H9 (cell line): Measurements from ENCODE around the gene CCDC12. TPM values are rescaled to one million over a fixed set of nuclear protein-coding genes. Genes with fewer than 3 reads are reported as not detected.
A peak's percentile ranks its signal among the peaks of the same experiment; 100 is the strongest.

Experiments
- DNase-seq: peaks from one replicate; pipeline ENCODE4 v3.0.0-alpha.2; 2017
- H2AFZ ChIP-seq: one replicate; pipeline ENCODE4 v1.6.1; 2013; ENCODE audit warnings: mild to moderate bottlenecking, low read length, control low read depth, moderate library complexity
- H2AK5ac ChIP-seq: 2 replicates; pipeline ENCODE4 v1.6.1; 2013; ENCODE audit warnings: low read length, control low read depth, mixed read lengths; ENCODE audit not compliant: insufficient read length
- H2BK120ac ChIP-seq: one replicate; pipeline ENCODE4 v1.6.1; 2013; ENCODE audit warnings: low read depth, mild to moderate bottlenecking, low read length, control low read depth, inconsistent platforms; ENCODE audit not compliant: poor library complexity, severe bottlenecking
- H2BK12ac ChIP-seq: 2 replicates; pipeline ENCODE4 v1.6.1; 2013; ENCODE audit warnings: low read length, control low read depth, mixed read lengths, low read depth; ENCODE audit not compliant: insufficient read length
- H2BK15ac ChIP-seq: 2 replicates; pipeline ENCODE4 v1.6.1; 2013; ENCODE audit warnings: low read depth, low read length, control low read depth
- H2BK20ac ChIP-seq: one replicate; pipeline ENCODE4 v1.6.1; 2013; ENCODE audit warnings: low read depth, mild to moderate bottlenecking, low read length, control low read depth, inconsistent platforms; ENCODE audit not compliant: poor library complexity, severe bottlenecking
- H2BK5ac ChIP-seq: 2 replicates; pipeline ENCODE4 v1.6.1; 2013; ENCODE audit warnings: low read length, control low read depth, mixed read lengths; ENCODE audit not compliant: insufficient read length
- H3K14ac ChIP-seq: 2 replicates; pipeline ENCODE4 v1.6.1; 2013; ENCODE audit warnings: low read length, control low read depth; ENCODE audit not compliant: insufficient read depth
- H3K18ac ChIP-seq: 2 replicates; pipeline ENCODE4 v1.6.1; 2013; ENCODE audit warnings: low read depth, mild to moderate bottlenecking, mixed read lengths, low read length, control low read depth; ENCODE audit not compliant: insufficient read length
- H3K23ac ChIP-seq: 2 replicates; pipeline ENCODE4 v1.6.1; 2013; ENCODE audit warnings: low read length, control low read depth, mixed read lengths, low read depth; ENCODE audit not compliant: insufficient read length
- H3K23me2 ChIP-seq: 2 replicates; pipeline ENCODE4 v1.6.1; 2013; ENCODE audit warnings: low read depth, mild to moderate bottlenecking, mixed read lengths, low read length, control low read depth; ENCODE audit not compliant: insufficient read length, poor library complexity, severe bottlenecking
- H3K27ac ChIP-seq: 2 replicates; pipeline ENCODE4 v1.5.1; 2013; ENCODE audit warnings: low read length, control low read depth, mixed read lengths, low read depth; ENCODE audit not compliant: insufficient read length
- H3K27me3 ChIP-seq: 2 replicates; pipeline ENCODE4 v1.6.1; 2013; ENCODE audit warnings: low read length, control low read depth, inconsistent platforms; ENCODE audit not compliant: insufficient read depth
- H3K4ac ChIP-seq: 2 replicates; pipeline ENCODE4 v1.6.1; 2013; ENCODE audit warnings: low read depth, mild to moderate bottlenecking, control low read depth, inconsistent platforms, low read length, moderate library complexity
- H3K4me1 ChIP-seq: 2 replicates; pipeline ENCODE4 v1.6.1; 2013; ENCODE audit warnings: low read length, control low read depth, inconsistent platforms; ENCODE audit not compliant: insufficient read depth
- H3K4me2 ChIP-seq: 2 replicates; pipeline ENCODE4 v1.6.1; 2013; ENCODE audit warnings: low read length, control low read depth, mixed read lengths; ENCODE audit not compliant: insufficient read length, insufficient read depth
- H3K56ac ChIP-seq: 2 replicates; pipeline ENCODE4 v1.6.1; 2013; ENCODE audit warnings: low read depth, mild to moderate bottlenecking, mixed read lengths, low read length, control low read depth; ENCODE audit not compliant: insufficient read length
- H3K79me1 ChIP-seq: 2 replicates; pipeline ENCODE4 v1.6.1; 2013; ENCODE audit warnings: low read depth, mild to moderate bottlenecking, moderate library complexity, low read length, control low read depth, inconsistent platforms; ENCODE audit not compliant: insufficient read depth, poor library complexity, severe bottlenecking
- H3K79me2 ChIP-seq: 2 replicates; pipeline ENCODE4 v1.6.1; 2013; ENCODE audit warnings: low read length, control low read depth, inconsistent platforms; ENCODE audit not compliant: insufficient read depth
- H3K9ac ChIP-seq: 2 replicates; pipeline ENCODE4 v1.6.1; 2013; ENCODE audit warnings: low read length, control low read depth, mixed read lengths; ENCODE audit not compliant: insufficient read length; ENCODE audit errors: extremely low read depth
- H3K9me3 ChIP-seq: one replicate; pipeline ENCODE4 v1.6.1; 2013; ENCODE audit warnings: low read depth, low read length, inconsistent platforms; ENCODE audit not compliant: control insufficient read depth
- H3T11ph ChIP-seq: one replicate; pipeline ENCODE4 v1.6.1; 2013; ENCODE audit warnings: mild to moderate bottlenecking, low read length, control low read depth, inconsistent platforms
- H4K20me1 ChIP-seq: one replicate; pipeline ENCODE4 v1.6.1; 2013; ENCODE audit not compliant: control insufficient read depth, insufficient read length, insufficient read depth
- H4K5ac ChIP-seq: 2 replicates; pipeline ENCODE4 v1.6.1; 2013; ENCODE audit warnings: low read depth, mild to moderate bottlenecking, mixed read lengths, low read length, control low read depth; ENCODE audit not compliant: insufficient read length
- H4K8ac ChIP-seq: replicated peaks from 2 replicates; pipeline ENCODE4 v1.6.1; 2013; ENCODE audit warnings: low read length, control low read depth, mixed read lengths, low read depth; ENCODE audit not compliant: insufficient read length
- H4K91ac ChIP-seq: 2 replicates; pipeline ENCODE4 v1.6.1; 2013; ENCODE audit warnings: low read depth, mild to moderate bottlenecking, moderate library complexity, mixed read lengths, low read length, control low read depth; ENCODE audit not compliant: insufficient read length
- H3K27ac Mint-ChIP-seq, 3 experiments: 2 replicates in 2 of 3; 3 replicates in 1 of 3; pipeline ENCODE4 v1.8.0; 2020 to 2021; ENCODE audit warnings: mixed read lengths in 3 of 3, mild to moderate bottlenecking in 1 of 3, moderate library complexity in 1 of 3
- H3K27me3 Mint-ChIP-seq: 2 replicates; pipeline ENCODE4 v1.8.0; 2021; ENCODE audit warnings: low read depth, mild to moderate bottlenecking, moderate library complexity, mixed read lengths
- H3K36me3 Mint-ChIP-seq, 3 experiments: 2 replicates in 2 of 3; 3 replicates in 1 of 3; pipeline ENCODE4 v1.8.0; 2020 to 2021; ENCODE audit warnings: low read depth in 3 of 3, mixed read lengths in 3 of 3; ENCODE audit not compliant: insufficient read depth in 1 of 3
- H3K4me1 Mint-ChIP-seq, 2 experiments: 2 replicates each; pipeline ENCODE4 v1.8.0; 2020; ENCODE audit warnings: mixed read lengths in 2 of 2
- H3K4me3 Mint-ChIP-seq, 2 experiments: 2 replicates in 1 of 2; 3 replicates in 1 of 2; pipeline ENCODE4 v1.8.0; 2020 to 2021; ENCODE audit warnings: mild to moderate bottlenecking in 2 of 2, mixed read lengths in 2 of 2, moderate library complexity in 1 of 2
- H3K9me3 Mint-ChIP-seq, 2 experiments: 2 replicates in 1 of 2; 3 replicates in 1 of 2; pipeline ENCODE4 v1.8.0; 2020; ENCODE audit warnings: mild to moderate bottlenecking in 2 of 2, mixed read lengths in 2 of 2, moderate library complexity in 1 of 2
- total RNA-seq: library from RNA; stranded (reverse); gene quantifications from 2 replicates; pipeline ENCODE4 v1.2.1, GENCODE V29; 2021
- TF ChIP-seq, protein P1 (sequence below): fragments of 200-600 bp; sonication (generic); conservative IDR thresholded peaks from 3 replicates; pipeline ENCODE4 v1.8.0; 2021; ENCODE audit warnings: antibody characterized with exemption, mild to moderate bottlenecking

Gene CCDC12
- total RNA-seq, 1 experiment from 2014 or later: 54.0 TPM

DNA sequence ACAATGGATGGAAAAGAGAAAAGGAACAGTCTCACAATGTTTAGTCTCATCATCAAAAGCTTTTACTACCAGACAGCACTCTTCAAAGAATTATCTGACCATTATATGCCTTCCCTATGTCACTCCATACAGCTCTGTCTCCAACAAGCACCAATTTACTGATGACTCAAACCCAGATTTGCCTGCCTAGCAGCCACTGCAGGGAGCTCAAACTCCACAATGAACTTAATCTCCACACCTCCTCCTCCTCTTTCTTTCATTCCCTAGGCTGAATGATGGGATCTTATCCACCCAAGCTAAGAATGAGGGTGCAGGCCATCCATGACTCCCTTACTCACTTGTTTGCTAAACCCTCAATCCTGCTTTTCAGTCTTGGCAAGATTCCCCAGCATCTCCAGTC lies 48.4 kb upstream of the CCDC12 start:
- no peak overlapping the region for H3K56ac ChIP-seq
- H2BK20ac ChIP-seq: no peak overlapping the region
- H3K27ac ChIP-seq: no peak overlapping the region
- no peaks in the 10 kb centered on the region for H3K9me3 ChIP-seq
- H3K23ac ChIP-seq: no peak overlapping the region
- H2AFZ ChIP-seq: no peak overlapping the region
- H3K4me1 ChIP-seq: no peaks in the 10 kb centered on the region
- no peak overlapping the region for H2BK12ac ChIP-seq
- no peak overlapping the region for H3T11ph ChIP-seq
- H4K8ac ChIP-seq: no peak overlapping the region
- H3K18ac ChIP-seq: no peak overlapping the region
- H3K79me2 ChIP-seq: no peaks in the 10 kb centered on the region
- Mint-ChIP-seq H3K27ac (peak overlapping the region in 2 of 3 experiments; percentile 0 to 21; a peak in 5 of 7 replicates), H3K4me1 (peaks cover 16 to 17% of the 10 kb centered on the region in 2 experiments), H3K27me3 (no peaks in the 10 kb centered on the region), H3K9me3 (no peaks in the 10 kb centered on the region), H3K4me3 (no peak overlapping the region), H3K36me3 (peaks cover 2 to 22% (median 6%) of the 10 kb centered on the region in 3 experiments; a peak in 5 of 7 replicates)
- DNase-seq: no peak
- H2BK15ac ChIP-seq: no peak overlapping the region
- no peak overlapping the region for H3K9ac ChIP-seq
- H3K4ac ChIP-seq: no peak overlapping the region
- no peaks in the 10 kb centered on the region for H3K79me1 ChIP-seq
- no peak overlapping the region for H3K14ac ChIP-seq
- no peaks in the 10 kb centered on the region for H3K23me2 ChIP-seq
- no peak overlapping the region for H2AK5ac ChIP-seq
- peaks cover 2% of the 10 kb centered on the region for H4K20me1 ChIP-seq
- TF ChIP-seq, protein P1, sequence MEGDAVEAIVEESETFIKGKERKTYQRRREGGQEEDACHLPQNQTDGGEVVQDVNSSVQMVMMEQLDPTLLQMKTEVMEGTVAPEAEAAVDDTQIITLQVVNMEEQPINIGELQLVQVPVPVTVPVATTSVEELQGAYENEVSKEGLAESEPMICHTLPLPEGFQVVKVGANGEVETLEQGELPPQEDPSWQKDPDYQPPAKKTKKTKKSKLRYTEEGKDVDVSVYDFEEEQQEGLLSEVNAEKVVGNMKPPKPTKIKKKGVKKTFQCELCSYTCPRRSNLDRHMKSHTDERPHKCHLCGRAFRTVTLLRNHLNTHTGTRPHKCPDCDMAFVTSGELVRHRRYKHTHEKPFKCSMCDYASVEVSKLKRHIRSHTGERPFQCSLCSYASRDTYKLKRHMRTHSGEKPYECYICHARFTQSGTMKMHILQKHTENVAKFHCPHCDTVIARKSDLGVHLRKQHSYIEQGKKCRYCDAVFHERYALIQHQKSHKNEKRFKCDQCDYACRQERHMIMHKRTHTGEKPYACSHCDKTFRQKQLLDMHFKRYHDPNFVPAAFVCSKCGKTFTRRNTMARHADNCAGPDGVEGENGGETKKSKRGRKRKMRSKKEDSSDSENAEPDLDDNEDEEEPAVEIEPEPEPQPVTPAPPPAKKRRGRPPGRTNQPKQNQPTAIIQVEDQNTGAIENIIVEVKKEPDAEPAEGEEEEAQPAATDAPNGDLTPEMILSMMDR: no peak; the same call in 2 of the 3 replicates
- no peaks in the 10 kb centered on the region for H3K27me3 ChIP-seq
- no peak overlapping the region for H4K91ac ChIP-seq
- no peak overlapping the region for H4K5ac ChIP-seq
- no peak overlapping the region for H3K4me2 ChIP-seq
- no peak overlapping the region for H2BK120ac ChIP-seq
- H2BK5ac ChIP-seq: no peak overlapping the region
